Activated naive CD8-positive, alpha-beta T cell (primary cell): Measurements from ENCODE around the gene AGPAT4.

Experiments used
- H3K27ac Mint-ChIP-seq: one replicate; pipeline ENCODE4 v1.8.0; 2021; ENCODE audit warnings: mixed read lengths
- H3K27me3 Mint-ChIP-seq: one replicate; pipeline ENCODE4 v1.8.0; 2021; ENCODE audit warnings: mixed read lengths
- H3K36me3 Mint-ChIP-seq: one replicate; pipeline ENCODE4 v1.8.0; 2021; ENCODE audit warnings: mixed read lengths
- H3K4me1 Mint-ChIP-seq: one replicate; pipeline ENCODE4 v1.8.0; 2021; ENCODE audit warnings: low read depth, mixed read lengths
- H3K4me3 Mint-ChIP-seq: one replicate; pipeline ENCODE4 v1.8.0; 2021; ENCODE audit warnings: mild to moderate bottlenecking, mixed read lengths
- H3K9me3 Mint-ChIP-seq: one replicate; pipeline ENCODE4 v1.8.0; 2021; ENCODE audit warnings: low read depth, mixed read lengths

AGPAT4 gene

DNA sequence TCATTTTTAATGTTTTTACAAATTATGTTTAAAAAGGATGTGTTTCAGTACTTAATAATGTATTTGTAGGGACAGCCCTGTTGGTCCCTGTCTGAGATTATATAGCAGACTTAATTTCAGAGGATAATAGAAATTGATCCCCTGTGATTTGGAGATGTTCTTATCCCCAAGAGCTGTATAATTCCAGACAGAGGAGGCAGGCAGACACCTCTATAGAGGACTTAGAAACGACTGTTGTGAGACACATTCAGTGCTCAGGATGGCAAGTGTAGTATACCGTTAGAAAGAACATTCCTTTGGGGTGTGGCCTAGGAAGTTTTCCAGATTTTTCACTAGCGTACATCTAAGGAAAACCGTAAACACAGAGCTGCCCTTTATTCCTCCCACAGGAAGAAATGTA is 164.5 kb downstream of the AGPAT4 start:
- Mint-ChIP-seq H3K27me3 (no peaks in the 10 kb centered on the region), H3K4me3 (no peak overlapping the region), H3K36me3 (peaks cover 28% of the 10 kb centered on the region), H3K27ac (no peak overlapping the region), H3K9me3 (no peaks in the 10 kb centered on the region), H3K4me1 (peaks cover 16% of the 10 kb centered on the region)

DNA sequence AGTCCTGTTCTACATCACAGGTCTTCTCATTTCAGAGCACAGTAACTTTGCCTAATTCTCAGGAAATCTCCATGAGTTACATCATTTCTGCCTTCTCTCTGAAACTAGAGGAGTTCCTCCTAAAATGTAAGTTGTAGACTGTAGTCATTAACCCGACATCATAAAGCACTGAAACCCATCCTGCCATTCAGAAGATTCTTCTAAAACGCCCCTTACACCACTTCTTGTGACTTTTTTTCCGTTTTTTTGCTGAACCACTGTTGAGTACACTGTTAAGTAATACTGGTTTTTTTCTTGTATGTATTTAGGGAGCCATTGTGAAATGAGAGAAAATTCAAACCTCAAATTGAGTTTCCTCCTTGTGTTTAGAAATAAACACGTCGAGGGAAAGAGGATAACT is 164.9 kb downstream of the AGPAT4 start:
- peak overlapping the region; percentile 4 for H3K27ac Mint-ChIP-seq
- H3K27me3 Mint-ChIP-seq = no peaks in the 10 kb centered on the region

DNA sequence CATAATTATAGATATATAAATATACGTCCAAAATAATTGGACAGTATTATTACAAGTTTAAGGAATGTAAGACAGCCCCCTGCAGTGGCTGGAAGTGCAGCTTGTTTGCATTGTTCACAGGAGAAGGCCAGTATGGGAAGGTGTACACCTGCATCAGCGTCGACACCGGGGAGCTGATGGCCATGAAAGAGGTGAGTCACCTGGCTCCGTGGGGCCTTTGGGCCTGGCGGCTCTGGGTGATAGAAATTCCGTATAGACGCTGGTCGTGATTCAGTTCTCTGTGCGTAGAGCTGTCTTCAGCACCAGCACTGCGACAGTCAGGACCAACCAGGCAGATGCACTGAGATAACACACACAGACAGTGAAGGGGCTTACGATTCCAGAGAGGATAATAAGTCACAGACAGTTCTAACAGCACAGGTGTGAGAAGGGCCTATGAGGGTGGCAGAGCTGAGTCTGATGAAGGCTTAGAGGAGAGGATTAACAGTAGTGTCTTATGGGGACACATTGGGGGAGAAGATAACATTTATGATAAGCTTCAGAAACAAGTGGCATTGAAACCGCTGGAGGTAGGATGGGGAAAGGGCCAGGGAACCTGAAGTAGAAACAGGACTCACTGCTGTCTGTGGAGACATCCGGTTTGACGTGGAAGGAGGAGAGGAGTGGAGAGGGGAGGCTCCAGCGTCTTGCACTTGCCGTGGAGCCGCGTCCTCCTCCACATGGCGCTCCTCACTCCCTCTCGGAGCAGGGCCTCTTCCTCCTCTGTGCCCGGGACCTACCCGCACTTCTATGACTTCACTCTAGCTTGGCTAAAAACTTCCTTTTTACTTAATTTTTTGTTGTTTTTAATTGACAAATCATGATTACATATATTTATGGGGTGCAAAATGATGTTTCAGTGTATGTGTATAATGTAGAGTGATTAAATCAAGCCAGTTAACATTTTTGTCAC is 165.8 kb downstream of the AGPAT4 start:
- Mint-ChIP-seq H3K4me1 (peaks cover 16% of the 10 kb centered on the region), H3K27ac (no peak overlapping the region), H3K36me3 (peaks cover 32% of the 10 kb centered on the region), H3K4me3 (no peak overlapping the region), H3K9me3 (no peaks in the 10 kb centered on the region), H3K27me3 (no peaks in the 10 kb centered on the region)

More for the DNA sequence above, 164.9 kb downstream of the AGPAT4 start:
- H3K9me3 Mint-ChIP-seq = no peaks in the 10 kb centered on the region
- peaks cover 29% of the 10 kb centered on the region for H3K36me3 Mint-ChIP-seq
- H3K4me3 Mint-ChIP-seq = no peak overlapping the region
- peaks cover 16% of the 10 kb centered on the region for H3K4me1 Mint-ChIP-seq

DNA sequence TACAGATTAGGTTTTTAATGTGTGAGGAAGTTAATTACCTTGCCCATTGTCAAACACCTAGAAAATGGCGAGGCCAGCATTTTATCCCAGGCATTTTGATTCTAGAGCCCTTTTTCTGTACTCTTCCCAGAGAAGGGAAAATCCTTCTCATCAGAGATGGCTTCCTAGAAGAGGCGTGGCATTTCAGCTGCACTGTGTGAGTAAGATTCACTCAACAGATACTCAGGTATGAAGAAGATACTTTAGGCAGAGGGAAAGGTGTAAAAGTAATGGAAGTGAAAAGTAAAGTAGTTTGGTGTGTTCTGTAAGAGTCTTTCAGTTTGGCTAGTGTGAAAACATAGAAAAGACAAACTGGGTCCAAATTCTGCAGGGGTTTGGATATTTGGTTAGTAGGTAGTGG is 168.5 kb downstream of the AGPAT4 start:
- peaks cover 29% of the 10 kb centered on the region for H3K36me3 Mint-ChIP-seq
- no peak overlapping the region for H3K27ac Mint-ChIP-seq
- no peaks in the 10 kb centered on the region for H3K4me1 Mint-ChIP-seq
- no peaks in the 10 kb centered on the region for H3K9me3 Mint-ChIP-seq
- H3K27me3 Mint-ChIP-seq = no peaks in the 10 kb centered on the region
- no peak overlapping the region for H3K4me3 Mint-ChIP-seq

DNA sequence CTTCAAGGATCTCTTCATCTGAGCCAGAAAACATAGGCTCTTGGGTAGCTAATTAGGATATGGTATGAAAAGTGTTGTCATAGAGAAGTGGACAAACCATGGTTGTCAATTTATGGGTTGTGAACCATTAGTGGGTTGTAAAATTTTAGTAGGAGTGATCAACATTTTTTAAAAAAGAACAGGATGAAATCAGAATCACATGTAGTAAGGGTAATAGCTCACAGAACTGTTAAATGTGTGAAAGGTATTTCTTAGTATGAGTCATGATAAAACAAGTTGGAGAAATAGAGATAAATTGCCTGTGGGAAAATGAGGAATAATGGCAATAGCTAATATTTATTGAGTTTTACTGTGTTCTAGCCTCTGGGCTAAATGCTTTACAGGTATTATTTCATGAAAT is 168.9 kb downstream of the AGPAT4 start:
- H3K9me3 Mint-ChIP-seq = no peaks in the 10 kb centered on the region
- no peaks in the 10 kb centered on the region for H3K4me1 Mint-ChIP-seq
- no peaks in the 10 kb centered on the region for H3K27me3 Mint-ChIP-seq
- no peak overlapping the region for H3K4me3 Mint-ChIP-seq
- H3K27ac Mint-ChIP-seq = no peak overlapping the region
- H3K36me3 Mint-ChIP-seq = peaks cover 26% of the 10 kb centered on the region

DNA sequence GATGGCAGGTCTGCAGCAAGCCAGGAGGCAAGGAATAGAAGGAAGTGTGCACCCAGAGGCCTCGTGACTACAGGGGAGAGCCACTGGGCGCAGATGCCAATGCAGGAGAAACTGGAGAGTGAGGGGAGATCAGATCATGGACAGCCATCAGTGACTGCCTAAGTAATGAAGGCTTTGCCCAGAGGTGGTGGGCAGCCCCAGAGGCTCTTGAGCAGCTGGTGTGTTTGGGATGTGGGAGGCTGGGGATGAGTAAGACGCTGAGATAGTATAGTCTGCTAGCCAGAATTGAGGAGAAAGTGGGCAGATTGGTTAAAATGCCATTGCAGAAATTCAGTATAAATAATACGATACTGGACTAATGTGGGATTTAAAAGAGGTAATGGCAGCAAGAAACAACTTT is 170.4 kb downstream of the AGPAT4 start:
- Mint-ChIP-seq H3K9me3 (no peaks in the 10 kb centered on the region), H3K27me3 (no peaks in the 10 kb centered on the region), H3K4me1 (no peaks in the 10 kb centered on the region), H3K27ac (no peak overlapping the region), H3K36me3 (peaks cover 27% of the 10 kb centered on the region), H3K4me3 (no peak overlapping the region)

DNA sequence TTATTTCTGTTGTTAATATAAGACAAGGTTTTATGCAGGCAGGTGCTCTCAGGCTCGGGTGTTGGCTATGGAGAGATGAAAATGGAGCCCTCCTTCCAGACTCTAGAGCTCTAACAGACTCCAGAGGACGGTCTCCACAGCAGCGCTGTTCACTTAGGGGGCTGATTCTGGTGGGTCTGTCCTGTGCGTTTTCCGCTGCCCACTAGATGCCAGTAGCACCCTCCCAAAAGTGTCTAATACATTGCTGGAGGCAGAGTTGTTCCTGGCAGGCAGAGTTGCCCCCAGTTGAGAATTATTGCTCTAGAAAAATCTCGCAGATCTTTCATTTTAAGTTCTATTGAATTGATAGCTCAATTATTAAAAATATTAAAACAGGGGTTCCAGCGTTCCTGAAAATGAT is 172.3 kb downstream of the AGPAT4 start:
- Mint-ChIP-seq H3K4me3 (no peak overlapping the region), H3K27me3 (no peaks in the 10 kb centered on the region), H3K27ac (no peak overlapping the region), H3K36me3 (peaks cover 32% of the 10 kb centered on the region), H3K4me1 (no peaks in the 10 kb centered on the region), H3K9me3 (no peaks in the 10 kb centered on the region)

DNA sequence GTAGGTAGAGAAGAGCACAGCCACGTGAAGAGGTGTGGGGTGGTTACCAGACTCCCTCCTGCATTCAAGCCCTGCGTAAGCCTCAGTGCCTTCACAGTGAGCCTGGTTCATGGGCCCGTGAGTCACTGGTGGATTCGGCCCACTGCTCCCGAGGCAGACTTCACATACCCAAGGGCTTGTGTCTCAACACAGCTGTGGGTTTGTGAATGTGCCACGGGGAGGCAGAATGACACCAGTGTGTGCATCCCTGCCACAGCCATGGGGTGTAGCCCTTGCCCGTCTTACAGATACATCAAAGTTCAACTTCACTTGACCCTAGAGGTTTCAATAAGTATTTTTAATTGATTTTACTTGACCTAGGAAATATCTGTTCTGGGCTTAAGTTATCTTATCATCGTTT is 173.8 kb downstream of the AGPAT4 start:
- Mint-ChIP-seq H3K4me1 (no peaks in the 10 kb centered on the region), H3K27me3 (no peaks in the 10 kb centered on the region), H3K36me3 (peaks cover 29% of the 10 kb centered on the region), H3K9me3 (no peaks in the 10 kb centered on the region), H3K27ac (no peak overlapping the region), H3K4me3 (no peak overlapping the region)

DNA sequence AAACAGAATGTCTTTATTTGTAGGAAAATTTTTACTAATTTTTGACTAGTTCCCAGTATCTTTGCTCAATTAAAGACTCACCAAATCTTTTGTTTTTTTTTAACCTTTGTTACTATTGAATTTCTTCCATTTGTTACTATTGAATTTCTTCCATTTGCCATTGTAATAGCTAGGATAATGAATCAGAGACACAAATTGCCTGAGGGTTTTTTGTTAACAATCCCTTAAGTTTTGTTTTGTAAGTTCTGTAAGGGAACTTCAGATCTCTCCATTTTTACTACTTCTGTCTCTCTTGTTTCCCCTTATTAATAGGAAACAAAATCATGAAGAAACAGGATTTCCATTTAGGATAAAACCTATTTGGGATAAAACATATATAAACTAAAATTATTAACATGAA is 177.9 kb downstream of the AGPAT4 start:
- Mint-ChIP-seq H3K27ac (peak overlapping the region; percentile 48), H3K9me3 (no peaks in the 10 kb centered on the region), H3K4me1 (no peaks in the 10 kb centered on the region), H3K27me3 (no peaks in the 10 kb centered on the region), H3K4me3 (no peak overlapping the region), H3K36me3 (peaks cover 14% of the 10 kb centered on the region)

DNA sequence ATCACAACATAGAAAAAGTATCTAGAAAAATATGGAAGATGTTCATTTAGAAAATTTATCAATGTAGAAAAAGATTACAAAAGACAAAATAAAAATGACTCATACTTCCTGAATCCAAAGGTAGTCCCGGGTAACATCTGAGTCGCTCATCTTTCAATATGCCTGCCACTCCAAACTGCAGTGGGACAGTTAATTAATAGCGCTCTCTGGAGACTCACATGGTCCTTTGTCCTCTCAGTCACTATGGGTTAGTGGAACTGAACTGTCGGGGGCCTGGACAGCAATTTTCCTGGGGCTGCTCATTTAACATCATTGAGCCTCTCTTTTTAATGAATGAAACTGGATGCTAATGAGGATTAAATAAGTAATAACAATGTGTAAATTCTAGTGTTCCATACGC is 178.9 kb downstream of the AGPAT4 start:
- Mint-ChIP-seq H3K9me3 (no peaks in the 10 kb centered on the region), H3K27me3 (no peaks in the 10 kb centered on the region), H3K36me3 (peaks cover 14% of the 10 kb centered on the region), H3K27ac (peak overlapping the region; percentile 4), H3K4me1 (no peaks in the 10 kb centered on the region), H3K4me3 (no peak overlapping the region)

DNA sequence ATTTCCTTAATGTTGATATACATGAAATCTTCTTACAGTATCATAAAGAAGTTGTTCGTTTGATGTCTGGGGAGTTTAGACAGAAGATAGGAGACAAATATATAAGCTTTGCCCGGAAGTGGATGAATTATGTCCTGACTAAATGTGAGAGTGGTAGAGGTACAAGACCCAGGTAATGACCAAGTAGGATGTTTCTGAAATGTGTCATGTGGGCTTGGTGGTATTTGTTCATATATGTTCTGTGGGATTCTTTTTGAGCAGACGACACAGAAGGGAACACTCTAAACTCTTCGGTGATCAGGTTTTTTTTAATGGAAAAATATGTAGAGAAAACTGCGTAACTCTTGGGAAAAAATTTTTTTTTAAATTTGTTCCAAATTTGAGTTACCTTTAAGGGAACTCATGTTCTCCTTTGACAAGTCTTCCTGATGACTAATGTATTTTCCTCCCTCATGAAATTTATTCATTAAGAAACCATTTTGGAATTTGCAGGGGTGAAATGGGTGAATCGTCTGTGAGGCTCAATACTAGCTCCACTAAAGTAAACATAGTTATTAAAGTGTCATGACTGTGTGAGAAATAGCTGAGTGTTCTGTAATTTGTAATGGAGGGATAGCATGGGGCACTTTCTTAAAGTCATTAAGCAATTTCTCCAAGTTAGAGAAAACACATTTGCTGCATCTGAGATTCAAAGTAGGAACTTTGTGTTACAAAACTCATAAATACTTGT is 181.7 kb downstream of the AGPAT4 start:
- Mint-ChIP-seq H3K36me3 (peaks cover 4% of the 10 kb centered on the region), H3K4me3 (no peak overlapping the region), H3K4me1 (no peaks in the 10 kb centered on the region), H3K27ac (no peak overlapping the region), H3K9me3 (no peaks in the 10 kb centered on the region), H3K27me3 (no peaks in the 10 kb centered on the region)

DNA sequence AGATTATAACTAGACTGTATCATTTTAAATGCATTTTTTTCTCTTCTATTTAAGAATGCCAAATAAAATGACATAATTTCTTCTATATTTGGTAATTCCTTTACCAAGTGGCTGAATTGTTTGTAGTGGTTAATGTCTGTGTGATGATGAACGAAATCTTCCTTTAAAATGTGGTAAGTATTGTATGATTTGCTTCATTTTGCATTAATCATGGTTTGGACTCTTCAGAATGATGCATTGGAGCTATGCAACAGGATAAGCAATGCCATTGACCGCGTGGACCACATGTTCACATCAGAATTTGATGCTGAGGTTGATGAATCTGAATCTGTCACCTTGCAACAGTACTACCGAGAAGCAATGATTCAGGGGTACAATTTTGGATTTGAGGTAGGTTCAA is 182.7 kb downstream of the AGPAT4 start:
- Mint-ChIP-seq H3K36me3 (peaks cover 7% of the 10 kb centered on the region), H3K4me1 (no peaks in the 10 kb centered on the region), H3K9me3 (no peaks in the 10 kb centered on the region), H3K4me3 (no peak overlapping the region), H3K27me3 (no peaks in the 10 kb centered on the region), H3K27ac (no peak overlapping the region)

DNA sequence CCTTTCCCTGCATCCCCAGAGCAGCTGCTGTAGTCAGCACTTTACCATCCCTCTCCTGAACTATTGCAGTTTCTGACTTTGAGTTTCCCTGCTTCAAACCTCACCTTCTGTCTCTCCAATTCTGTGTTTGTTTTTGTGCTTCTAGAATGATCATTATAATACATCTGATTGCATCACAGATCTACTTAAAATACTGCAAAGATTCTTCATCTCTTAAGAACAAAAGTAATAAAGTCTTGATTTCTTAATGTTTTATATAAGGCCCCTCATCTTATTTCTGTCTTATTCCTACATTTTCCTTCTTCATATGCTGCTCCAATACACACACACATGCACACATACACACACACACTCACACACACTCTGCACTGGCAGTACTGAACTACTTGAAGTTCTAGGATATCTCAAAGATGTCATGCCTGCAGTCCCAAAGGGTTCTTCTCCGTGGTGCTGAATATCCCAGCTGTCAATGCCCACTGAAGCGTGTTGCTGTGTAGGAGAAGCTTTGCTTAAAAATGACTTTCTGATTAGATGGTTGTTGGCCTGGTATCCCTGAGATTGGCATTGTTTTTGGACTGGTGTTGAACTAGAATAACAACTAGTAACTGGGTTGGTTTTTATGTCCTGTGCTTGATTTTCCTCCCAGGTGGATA is 185.1 kb downstream of the AGPAT4 start:
- Mint-ChIP-seq H3K4me1 (no peaks in the 10 kb centered on the region), H3K27ac (no peak overlapping the region), H3K9me3 (no peaks in the 10 kb centered on the region), H3K36me3 (peaks cover 9% of the 10 kb centered on the region), H3K27me3 (no peaks in the 10 kb centered on the region), H3K4me3 (no peak overlapping the region)

DNA sequence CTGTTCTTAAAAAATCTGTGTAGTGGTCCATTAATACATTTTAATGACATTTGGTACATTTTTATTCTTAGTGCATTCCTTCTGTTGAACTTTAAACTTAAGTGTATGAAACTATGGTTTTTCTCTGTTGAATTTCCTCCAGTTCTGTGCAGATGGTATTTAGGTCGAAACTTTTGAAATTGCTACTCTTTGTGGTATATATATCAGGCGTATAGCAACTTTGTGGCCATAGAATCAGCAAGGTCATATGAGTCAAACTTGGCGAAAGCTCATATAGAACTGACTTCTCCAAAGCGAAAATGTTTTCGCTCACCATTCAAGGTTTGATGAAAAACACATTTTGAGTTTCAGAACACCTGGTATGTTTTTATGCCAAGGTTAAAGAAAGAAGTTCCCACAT is 188.6 kb downstream of the AGPAT4 start:
- Mint-ChIP-seq H3K36me3 (peaks cover 10% of the 10 kb centered on the region), H3K4me3 (no peak overlapping the region), H3K27me3 (no peaks in the 10 kb centered on the region), H3K4me1 (peaks cover 1% of the 10 kb centered on the region), H3K27ac (no peak overlapping the region), H3K9me3 (no peaks in the 10 kb centered on the region)

DNA sequence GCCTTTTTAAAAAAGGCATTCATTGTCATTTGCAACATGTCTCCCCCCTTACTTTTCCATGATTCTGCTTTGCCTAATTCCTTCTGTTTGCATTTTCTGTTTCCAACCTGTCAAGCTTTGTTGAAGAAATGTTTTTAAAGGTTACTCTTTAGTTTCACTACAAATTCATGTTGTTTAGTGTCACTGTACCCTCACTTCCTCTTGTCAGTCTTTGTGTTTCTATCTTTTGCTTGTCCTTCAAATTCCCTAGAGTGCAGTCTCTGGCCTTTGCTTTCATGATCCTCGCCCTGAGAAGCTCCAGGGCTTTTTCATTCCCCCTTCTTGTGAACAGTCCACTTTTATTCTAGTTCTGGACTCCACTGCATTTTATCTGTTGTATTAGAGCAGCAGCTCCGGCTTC is 191.6 kb downstream of the AGPAT4 start:
- H3K9me3 Mint-ChIP-seq = no peaks in the 10 kb centered on the region
- no peaks in the 10 kb centered on the region for H3K27me3 Mint-ChIP-seq
- H3K36me3 Mint-ChIP-seq = peaks cover 9% of the 10 kb centered on the region
- H3K27ac Mint-ChIP-seq = no peak overlapping the region
- H3K4me3 Mint-ChIP-seq = no peak overlapping the region
- H3K4me1 Mint-ChIP-seq = peaks cover 11% of the 10 kb centered on the region
